H1 (cell line): Measurements from ENCODE around the gene FA2H.

Experiments used
- CEBPB ChIP-seq: IDR thresholded peaks from 2 replicates; pipeline ENCODE4 v1.6.1; 2012; ENCODE audit warnings: low read depth, low read length
- CTCF ChIP-seq, 3 experiments: IDR thresholded peaks; 1 replicate in 2 of 3; 2 replicates in 1 of 3; pipeline versions ENCODE4 v1.5.1 to v1.6.1; 2011; ENCODE audit warnings: low read length in 3 of 3, mild to moderate bottlenecking in 3 of 3, inconsistent platforms in 2 of 3, low read depth in 1 of 3, moderate library complexity in 1 of 3; ENCODE audit not compliant: insufficient read depth in 1 of 3; ENCODE audit errors: control extremely low read depth in 1 of 3
- EP300 ChIP-seq, 2 experiments: IDR thresholded peaks; 1 replicate in 1 of 2; 2 replicates in 1 of 2; pipeline ENCODE4 v1.6.1; 2011 to 2012; ENCODE audit warnings: low read depth in 2 of 2, low read length in 2 of 2, mild to moderate bottlenecking in 2 of 2, borderline replicate concordance in 1 of 2, inconsistent platforms in 1 of 2, moderate library complexity in 1 of 2
- EZH2 ChIP-seq: fragments of 200-600 bp; sonication (generic); IDR thresholded peaks from 2 replicates; pipeline ENCODE4 v1.7.1; 2012; ENCODE audit warnings: low read depth, mild to moderate bottlenecking, moderate library complexity, low read length, inconsistent platforms; ENCODE audit not compliant: severe bottlenecking
- FOSL1 ChIP-seq: IDR thresholded peaks from 2 replicates; pipeline ENCODE4 v1.6.1; 2011; ENCODE audit warnings: mild to moderate bottlenecking, low read depth, low read length, moderate library complexity; ENCODE audit not compliant: insufficient read depth
- GTF2F1 ChIP-seq: IDR thresholded peaks from 2 replicates; pipeline ENCODE4 v1.6.1; 2012; ENCODE audit warnings: low read depth, low read length, improper control_type of control experiment, borderline replicate concordance
- HDAC2 ChIP-seq, 2 experiments: fragments of 300-600 bp in 1 of 2; sonication (generic) in 1 of 2; IDR thresholded peaks; 2 replicates each; pipeline ENCODE4 v1.6.1; 2011 to 2012; ENCODE audit warnings: low read depth in 2 of 2, low read length in 2 of 2, mild to moderate bottlenecking in 2 of 2, moderate library complexity in 2 of 2, borderline replicate concordance in 1 of 2, inconsistent platforms in 1 of 2
- NANOG ChIP-seq: IDR thresholded peaks from 2 replicates; pipeline ENCODE4 v1.6.1; 2011; ENCODE audit warnings: low read length, low read depth, mild to moderate bottlenecking, inconsistent platforms; ENCODE audit not compliant: insufficient read depth, poor library complexity, severe bottlenecking
- PHF8 ChIP-seq: fragments of 200-600 bp; sonication (generic); conservative IDR thresholded peaks from 2 replicates; pipeline ENCODE4 v1.7.1; 2012; ENCODE audit warnings: low read depth, mild to moderate bottlenecking, inconsistent platforms, low read length, moderate library complexity
- POLR2A ChIP-seq, 2 experiments: IDR thresholded peaks; 1 replicate in 1 of 2; 2 replicates in 1 of 2; pipeline ENCODE4 v1.6.1; 2011; ENCODE audit warnings: low read depth in 2 of 2, low read length in 2 of 2, mild to moderate bottlenecking in 2 of 2; ENCODE audit errors: control extremely low read depth in 1 of 2
- RFX5 ChIP-seq: IDR thresholded peaks from 2 replicates; pipeline ENCODE4 v1.6.1; 2011; ENCODE audit warnings: low read depth, low read length, improper control_type of control experiment, borderline replicate concordance
- RNF2 ChIP-seq: fragments of 200-900, 300-1000 bp; sonication (generic); IDR thresholded peaks from 2 replicates; pipeline ENCODE4 v1.7.1; 2016; ENCODE audit warnings: borderline replicate concordance, low read depth, mild to moderate bottlenecking, antibody characterized with exemption, low read length; ENCODE audit not compliant: poor library complexity, severe bottlenecking; ENCODE audit errors: missing control alignments
- SUZ12 ChIP-seq: fragments of 200-600 bp; sonication (generic); IDR thresholded peaks from 2 replicates; pipeline ENCODE4 v1.6.1; 2012; ENCODE audit warnings: mild to moderate bottlenecking, inconsistent platforms, low read length, moderate library complexity, mixed read lengths

GRCh38 chr16:74761665-74762064 is 13.0 kb downstream of the FA2H start:
- TF ChIP-seq GTF2F1 = no peak
- TF ChIP-seq CTCF (IDR thresholded peaks at IDR 0.05; ENCODE audit: control extremely low read depth in 1 of 3, insufficient read depth in 1 of 3, low read depth in 1 of 3, low read length in 3 of 3) = no peak
- no peak for TF ChIP-seq HDAC2 (IDR thresholded peaks at IDR 0.05; ENCODE audit: borderline replicate concordance in 1 of 2, low read depth in 2 of 2, low read length in 2 of 2)
- TF ChIP-seq PHF8 = no peak
- no peak for TF ChIP-seq POLR2A (IDR thresholded peaks at IDR 0.05; ENCODE audit: control extremely low read depth in 1 of 2, low read depth in 2 of 2, low read length in 2 of 2)
- no peak for TF ChIP-seq CEBPB
- TF ChIP-seq NANOG = no peak
- TF ChIP-seq RFX5 = no peak
- TF ChIP-seq EP300 (IDR thresholded peaks at IDR 0.05; ENCODE audit: borderline replicate concordance in 1 of 2, low read depth in 2 of 2, low read length in 2 of 2) = no peak
- TF ChIP-seq FOSL1 = no peak
- TF ChIP-seq EZH2 = no peak
- no peak for TF ChIP-seq RNF2
- no peak for TF ChIP-seq SUZ12
